GM23338 (cell line): Measurements from ENCODE around the gene E4F1. TPM values are rescaled to one million over a fixed set of nuclear protein-coding genes. Genes with fewer than 3 reads are reported as not detected.

ENCODE experiments used
- ATAC-seq: fragments of 200-7000 bp; cut with Tn5 transposase; 3 replicates; pipeline ENCODE4 v1.9.1; 2020
- DNase-seq: peaks from one replicate; pipeline ENCODE4 v3.0.0-alpha.2; 2015; ENCODE audit warnings: low spot score
- H2AFZ ChIP-seq: fragments of 200-600 bp; sonication (generic); 2 replicates; pipeline ENCODE4 v1.8.0; 2016; ENCODE audit warnings: antibody characterized with exemption, mild to moderate bottlenecking, moderate library complexity
- H3F3A ChIP-seq: fragments of 200-600 bp; sonication (generic); replicated peaks from 2 replicates; pipeline ENCODE4 v1.8.0; 2017; ENCODE audit warnings: antibody characterized with exemption, mixed run types, low read depth
- H3K27ac ChIP-seq: fragments of 200-600 bp; sonication (generic); 2 replicates; pipeline ENCODE4 v1.6.1; 2016; ENCODE audit warnings: low read depth
- H3K27me3 ChIP-seq: fragments of 200-600 bp; sonication (generic); 2 replicates; pipeline ENCODE4 v1.8.0; 2016; ENCODE audit warnings: mild to moderate bottlenecking, mixed run types, moderate library complexity; ENCODE audit not compliant: insufficient read depth
- H3K36me3 ChIP-seq: fragments of 200-600 bp; sonication (generic); 2 replicates; pipeline ENCODE4 v1.8.0; 2016; ENCODE audit warnings: mild to moderate bottlenecking; ENCODE audit not compliant: insufficient read depth
- H3K4me1 ChIP-seq: fragments of 200-600 bp; sonication (generic); 2 replicates; pipeline ENCODE4 v1.8.0; 2016; ENCODE audit warnings: mild to moderate bottlenecking, moderate library complexity; ENCODE audit not compliant: insufficient read depth
- H3K4me2 ChIP-seq: fragments of 200-600 bp; sonication (generic); 2 replicates; pipeline ENCODE4 v1.7.1; 2017; ENCODE audit warnings: mixed run types
- H3K4me3 ChIP-seq: fragments of 200-600 bp; sonication (generic); 2 replicates; pipeline ENCODE4 v1.6.1; 2016; ENCODE audit warnings: mixed run types
- H3K79me2 ChIP-seq: fragments of 200-600 bp; sonication (generic); replicated peaks from 2 replicates; pipeline ENCODE4 v1.8.0; 2017; ENCODE audit warnings: mild to moderate bottlenecking; ENCODE audit not compliant: insufficient read depth
- H3K9me2 ChIP-seq: fragments of 200-600 bp; sonication (generic); 2 replicates; pipeline ENCODE4 v1.8.0; 2017; ENCODE audit not compliant: insufficient read depth
- H4K20me1 ChIP-seq: fragments of 200-600 bp; sonication (generic); replicated peaks from 2 replicates; pipeline ENCODE4 v1.8.0; 2017; ENCODE audit warnings: mild to moderate bottlenecking; ENCODE audit not compliant: insufficient read depth
- H3K27ac Mint-ChIP-seq: 2 replicates; pipeline ENCODE4 v1.8.0; 2020; ENCODE audit warnings: inconsistent platforms, mild to moderate bottlenecking, moderate library complexity, mixed read lengths
- H3K27me3 Mint-ChIP-seq: 3 replicates; pipeline ENCODE4 v1.8.0; 2022; ENCODE audit warnings: low read depth, mild to moderate bottlenecking, moderate library complexity, mixed read lengths, inconsistent platforms; ENCODE audit not compliant: insufficient read depth, poor library complexity
- H3K36me3 Mint-ChIP-seq: 3 replicates; pipeline ENCODE4 v1.8.0; 2021; ENCODE audit warnings: low read depth, mild to moderate bottlenecking, inconsistent platforms, moderate library complexity, mixed read lengths
- H3K4me1 Mint-ChIP-seq: 3 replicates; pipeline ENCODE4 v1.8.0; 2020; ENCODE audit warnings: mild to moderate bottlenecking, inconsistent platforms, mixed read lengths
- H3K4me3 Mint-ChIP-seq: 3 replicates; pipeline ENCODE4 v1.8.0; 2021; ENCODE audit warnings: moderate library complexity, mild to moderate bottlenecking, inconsistent platforms, mixed read lengths
- H3K9me3 Mint-ChIP-seq: 3 replicates; pipeline ENCODE4 v1.8.0; 2020; ENCODE audit warnings: moderate library complexity, mild to moderate bottlenecking, inconsistent platforms, mixed read lengths
- EZH2phosphoT487 ChIP-seq: fragments of 200-600 bp; sonication (generic); IDR thresholded peaks from one replicate; pipeline ENCODE4 v1.8.1; 2018; ENCODE audit warnings: antibody characterized with exemption; ENCODE audit not compliant: unreplicated experiment
- JUNB ChIP-seq: IDR thresholded peaks from one replicate; pipeline ENCODE4 v1.6.1; 2016; ENCODE audit warnings: antibody characterized with exemption; ENCODE audit not compliant: unreplicated experiment
- ZNF114 ChIP-seq: fragments of 250-450 bp; sonication (Bioruptor Pico); IDR thresholded peaks from 2 replicates; pipeline ENCODE4 v1.5.0; 2020; ENCODE audit warnings: mild to moderate bottlenecking, moderate library complexity
- polyA plus RNA-seq: library from polyadenylated mRNA; unstranded; fragments of >200 nt; fragmentation: Nextera tagmentation; extraction: Ambion mirVana; gene quantifications from 2 replicates; pipeline ENCODE4 v1.2.1, GENCODE V29; 2016
- total RNA-seq: library from RNA; depleted of rRNA; stranded (reverse); fragments of >200 nt; shearing (Covaris generic); gene quantifications from 2 replicates; pipeline ENCODE4 v1.2.3, GENCODE V29; 2014
- TF ChIP-seq, protein P1 (sequence below), 2 experiments: fragments of 200-600 bp in 1 of 2; sonication (generic) in 1 of 2; conservative IDR thresholded peaks; 2 replicates each; pipeline versions ENCODE4 v1.5.1 to v1.6.1; 2016 to 2017; ENCODE audit warnings: antibody characterized with exemption in 2 of 2, low read depth in 2 of 2, mild to moderate bottlenecking in 2 of 2, moderate library complexity in 1 of 2
- TF ChIP-seq, protein P2 (sequence below): fragments of 250-450 bp; sonication (Bioruptor Pico); IDR thresholded peaks from 2 replicates; pipeline ENCODE4 v1.5.0; 2020; ENCODE audit warnings: mild to moderate bottlenecking, moderate library complexity
- TF ChIP-seq, protein P3 (sequence below): IDR thresholded peaks from 2 replicates; pipeline ENCODE4 v1.6.1; 2016; ENCODE audit warnings: antibody characterized with exemption

E4F1 gene
- total and polyA plus RNA-seq, 2 experiments from 2014 or later, result 22.6 to 45.5 TPM

DNA sequence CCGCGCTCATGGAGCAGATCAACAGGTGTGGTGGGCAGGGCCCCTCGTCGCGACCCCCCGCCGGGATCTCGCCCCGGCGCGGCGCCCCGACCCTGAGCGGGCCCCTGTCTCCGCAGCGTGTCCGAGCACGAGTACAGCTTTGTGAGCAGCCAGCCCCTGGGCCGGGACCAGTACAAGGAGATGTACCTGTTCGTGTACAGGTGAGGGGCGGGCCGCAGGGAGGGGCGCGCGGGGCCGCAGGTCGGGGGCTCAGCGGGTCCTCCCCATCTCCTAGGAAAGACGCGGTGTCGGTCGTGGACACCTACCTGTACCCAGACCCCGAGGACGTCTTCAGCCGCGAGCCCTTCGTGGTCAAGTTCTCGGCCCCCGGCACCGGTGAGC, 13.7 kb downstream of the E4F1 start:
- Histone ChIP-seq H3K4me1 (no peaks in the 10 kb centered on the region), H4K20me1 (no peaks in the 10 kb centered on the region; the same call in 1 of the 2 replicates), H3F3A (peaks cover 2% of the 10 kb centered on the region; the same call in 1 of the 2 replicates), H3K4me2 (peak overlapping the region; percentile 92), H3K9me2 (no peaks in the 10 kb centered on the region), H3K36me3 (no peaks in the 10 kb centered on the region; the same call in 1 of the 2 replicates), H2AFZ (no peak overlapping the region), H3K27ac (no peak overlapping the region), H3K79me2 (no peaks in the 10 kb centered on the region), H3K4me3 (peak overlapping the region; percentile 65), H3K27me3 (peaks cover 18% of the 10 kb centered on the region)
- ATAC-seq (peak; percentile 5), DNase-seq (no peak)
- H3K36me3 Mint-ChIP-seq, result peaks cover 14% of the 10 kb centered on the region
- H3K9me3 Mint-ChIP-seq, result no peaks in the 10 kb centered on the region
- TF ChIP-seq ZNF114 (CRISPR knock-in tag), result no peak
- TF ChIP-seq JUNB, result no peak
- TF ChIP-seq, protein P1, sequence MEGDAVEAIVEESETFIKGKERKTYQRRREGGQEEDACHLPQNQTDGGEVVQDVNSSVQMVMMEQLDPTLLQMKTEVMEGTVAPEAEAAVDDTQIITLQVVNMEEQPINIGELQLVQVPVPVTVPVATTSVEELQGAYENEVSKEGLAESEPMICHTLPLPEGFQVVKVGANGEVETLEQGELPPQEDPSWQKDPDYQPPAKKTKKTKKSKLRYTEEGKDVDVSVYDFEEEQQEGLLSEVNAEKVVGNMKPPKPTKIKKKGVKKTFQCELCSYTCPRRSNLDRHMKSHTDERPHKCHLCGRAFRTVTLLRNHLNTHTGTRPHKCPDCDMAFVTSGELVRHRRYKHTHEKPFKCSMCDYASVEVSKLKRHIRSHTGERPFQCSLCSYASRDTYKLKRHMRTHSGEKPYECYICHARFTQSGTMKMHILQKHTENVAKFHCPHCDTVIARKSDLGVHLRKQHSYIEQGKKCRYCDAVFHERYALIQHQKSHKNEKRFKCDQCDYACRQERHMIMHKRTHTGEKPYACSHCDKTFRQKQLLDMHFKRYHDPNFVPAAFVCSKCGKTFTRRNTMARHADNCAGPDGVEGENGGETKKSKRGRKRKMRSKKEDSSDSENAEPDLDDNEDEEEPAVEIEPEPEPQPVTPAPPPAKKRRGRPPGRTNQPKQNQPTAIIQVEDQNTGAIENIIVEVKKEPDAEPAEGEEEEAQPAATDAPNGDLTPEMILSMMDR (conservative IDR thresholded peaks at IDR 0.05; ENCODE audit: low read depth in 2 of 2), result no peak
- TF ChIP-seq, protein P2, sequence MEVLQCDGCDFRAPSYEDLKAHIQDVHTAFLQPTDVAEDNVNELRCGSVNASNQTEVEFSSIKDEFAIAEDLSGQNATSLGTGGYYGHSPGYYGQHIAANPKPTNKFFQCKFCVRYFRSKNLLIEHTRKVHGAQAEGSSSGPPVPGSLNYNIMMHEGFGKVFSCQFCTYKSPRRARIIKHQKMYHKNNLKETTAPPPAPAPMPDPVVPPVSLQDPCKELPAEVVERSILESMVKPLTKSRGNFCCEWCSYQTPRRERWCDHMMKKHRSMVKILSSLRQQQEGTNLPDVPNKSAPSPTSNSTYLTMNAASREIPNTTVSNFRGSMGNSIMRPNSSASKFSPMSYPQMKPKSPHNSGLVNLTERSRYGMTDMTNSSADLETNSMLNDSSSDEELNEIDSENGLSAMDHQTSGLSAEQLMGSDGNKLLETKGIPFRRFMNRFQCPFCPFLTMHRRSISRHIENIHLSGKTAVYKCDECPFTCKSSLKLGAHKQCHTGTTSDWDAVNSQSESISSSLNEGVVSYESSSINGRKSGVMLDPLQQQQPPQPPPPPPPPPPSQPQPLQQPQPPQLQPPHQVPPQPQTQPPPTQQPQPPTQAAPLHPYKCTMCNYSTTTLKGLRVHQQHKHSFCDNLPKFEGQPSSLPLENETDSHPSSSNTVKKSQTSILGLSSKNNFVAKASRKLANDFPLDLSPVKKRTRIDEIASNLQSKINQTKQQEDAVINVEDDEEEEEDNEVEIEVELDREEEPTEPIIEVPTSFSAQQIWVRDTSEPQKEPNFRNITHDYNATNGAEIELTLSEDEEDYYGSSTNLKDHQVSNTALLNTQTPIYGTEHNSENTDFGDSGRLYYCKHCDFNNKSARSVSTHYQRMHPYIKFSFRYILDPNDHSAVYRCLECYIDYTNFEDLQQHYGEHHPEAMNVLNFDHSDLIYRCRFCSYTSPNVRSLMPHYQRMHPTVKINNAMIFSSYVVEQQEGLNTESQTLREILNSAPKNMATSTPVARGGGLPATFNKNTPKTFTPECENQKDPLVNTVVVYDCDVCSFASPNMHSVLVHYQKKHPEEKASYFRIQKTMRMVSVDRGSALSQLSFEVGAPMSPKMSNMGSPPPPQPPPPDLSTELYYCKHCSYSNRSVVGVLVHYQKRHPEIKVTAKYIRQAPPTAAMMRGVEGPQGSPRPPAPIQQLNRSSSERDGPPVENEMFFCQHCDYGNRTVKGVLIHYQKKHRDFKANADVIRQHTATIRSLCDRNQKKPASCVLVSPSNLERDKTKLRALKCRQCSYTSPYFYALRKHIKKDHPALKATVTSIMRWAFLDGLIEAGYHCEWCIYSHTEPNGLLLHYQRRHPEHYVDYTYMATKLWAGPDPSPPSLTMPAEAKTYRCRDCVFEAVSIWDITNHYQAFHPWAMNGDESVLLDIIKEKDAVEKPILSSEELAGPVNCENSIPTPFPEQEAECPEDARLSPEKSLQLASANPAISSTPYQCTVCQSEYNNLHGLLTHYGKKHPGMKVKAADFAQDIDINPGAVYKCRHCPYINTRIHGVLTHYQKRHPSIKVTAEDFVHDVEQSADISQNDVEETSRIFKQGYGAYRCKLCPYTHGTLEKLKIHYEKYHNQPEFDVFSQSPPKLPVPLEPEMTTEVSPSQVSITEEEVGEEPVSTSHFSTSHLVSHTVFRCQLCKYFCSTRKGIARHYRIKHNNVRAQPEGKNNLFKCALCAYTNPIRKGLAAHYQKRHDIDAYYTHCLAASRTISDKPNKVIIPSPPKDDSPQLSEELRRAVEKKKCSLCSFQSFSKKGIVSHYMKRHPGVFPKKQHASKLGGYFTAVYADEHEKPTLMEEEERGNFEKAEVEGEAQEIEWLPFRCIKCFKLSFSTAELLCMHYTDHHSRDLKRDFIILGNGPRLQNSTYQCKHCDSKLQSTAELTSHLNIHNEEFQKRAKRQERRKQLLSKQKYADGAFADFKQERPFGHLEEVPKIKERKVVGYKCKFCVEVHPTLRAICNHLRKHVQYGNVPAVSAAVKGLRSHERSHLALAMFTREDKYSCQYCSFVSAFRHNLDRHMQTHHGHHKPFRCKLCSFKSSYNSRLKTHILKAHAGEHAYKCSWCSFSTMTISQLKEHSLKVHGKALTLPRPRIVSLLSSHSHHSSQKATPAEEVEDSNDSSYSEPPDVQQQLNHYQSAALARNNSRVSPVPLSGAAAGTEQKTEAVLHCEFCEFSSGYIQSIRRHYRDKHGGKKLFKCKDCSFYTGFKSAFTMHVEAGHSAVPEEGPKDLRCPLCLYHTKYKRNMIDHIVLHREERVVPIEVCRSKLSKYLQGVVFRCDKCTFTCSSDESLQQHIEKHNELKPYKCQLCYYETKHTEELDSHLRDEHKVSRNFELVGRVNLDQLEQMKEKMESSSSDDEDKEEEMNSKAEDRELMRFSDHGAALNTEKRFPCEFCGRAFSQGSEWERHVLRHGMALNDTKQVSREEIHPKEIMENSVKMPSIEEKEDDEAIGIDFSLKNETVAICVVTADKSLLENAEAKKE (CRISPR knock-in tag), result no peak
- TF ChIP-seq, protein P3, sequence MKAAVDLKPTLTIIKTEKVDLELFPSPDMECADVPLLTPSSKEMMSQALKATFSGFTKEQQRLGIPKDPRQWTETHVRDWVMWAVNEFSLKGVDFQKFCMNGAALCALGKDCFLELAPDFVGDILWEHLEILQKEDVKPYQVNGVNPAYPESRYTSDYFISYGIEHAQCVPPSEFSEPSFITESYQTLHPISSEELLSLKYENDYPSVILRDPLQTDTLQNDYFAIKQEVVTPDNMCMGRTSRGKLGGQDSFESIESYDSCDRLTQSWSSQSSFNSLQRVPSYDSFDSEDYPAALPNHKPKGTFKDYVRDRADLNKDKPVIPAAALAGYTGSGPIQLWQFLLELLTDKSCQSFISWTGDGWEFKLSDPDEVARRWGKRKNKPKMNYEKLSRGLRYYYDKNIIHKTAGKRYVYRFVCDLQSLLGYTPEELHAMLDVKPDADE, result no peak
- TF ChIP-seq EZH2phosphoT487, result no peak
- H3K27me3 Mint-ChIP-seq, result peaks cover 31% of the 10 kb centered on the region
- peak overlapping the region; percentile 57; the same call in 2 of the 3 replicates for H3K4me3 Mint-ChIP-seq
- H3K4me1 Mint-ChIP-seq, result no peaks in the 10 kb centered on the region
- H3K27ac Mint-ChIP-seq, result no peak overlapping the region
